Measurements from ENCODE around the gene FGD3.

Gene FGD3

GRCh38 chr9:93082841-93083411 is 135.6 kb downstream of the FGD3 start:
- no peak for DNase-seq

GRCh38 chr9:93083592-93084470 is 136.5 kb downstream of the FGD3 start:
- no peak for DNase-seq

- DNase-seq: no peak
These were observed 137.2 kb downstream of the FGD3 start for GRCh38 chr9:93084471-93084881.

- DNase-seq: no peak
These were observed 138.4 kb downstream of the FGD3 start for GRCh38 chr9:93085676-93086075.

Data from SW 1271 (cell line).